ENCODE measurements around the gene CERS1.

GRCh38 chr19:18945297-18945696 is 49.3 kb upstream of the CERS1 start:
- TF ChIP-seq EZH2 (IDR thresholded peaks at IDR 0.05; ENCODE audit: borderline replicate concordance, low read length) (no peak), CTCF (IDR thresholded peaks at IDR 0.05; ENCODE audit: low read length) (no peak)

Data from OCI-LY1 (cell line).